ENCODE results near the gene SMIM22.

Gene SMIM22

DNA sequence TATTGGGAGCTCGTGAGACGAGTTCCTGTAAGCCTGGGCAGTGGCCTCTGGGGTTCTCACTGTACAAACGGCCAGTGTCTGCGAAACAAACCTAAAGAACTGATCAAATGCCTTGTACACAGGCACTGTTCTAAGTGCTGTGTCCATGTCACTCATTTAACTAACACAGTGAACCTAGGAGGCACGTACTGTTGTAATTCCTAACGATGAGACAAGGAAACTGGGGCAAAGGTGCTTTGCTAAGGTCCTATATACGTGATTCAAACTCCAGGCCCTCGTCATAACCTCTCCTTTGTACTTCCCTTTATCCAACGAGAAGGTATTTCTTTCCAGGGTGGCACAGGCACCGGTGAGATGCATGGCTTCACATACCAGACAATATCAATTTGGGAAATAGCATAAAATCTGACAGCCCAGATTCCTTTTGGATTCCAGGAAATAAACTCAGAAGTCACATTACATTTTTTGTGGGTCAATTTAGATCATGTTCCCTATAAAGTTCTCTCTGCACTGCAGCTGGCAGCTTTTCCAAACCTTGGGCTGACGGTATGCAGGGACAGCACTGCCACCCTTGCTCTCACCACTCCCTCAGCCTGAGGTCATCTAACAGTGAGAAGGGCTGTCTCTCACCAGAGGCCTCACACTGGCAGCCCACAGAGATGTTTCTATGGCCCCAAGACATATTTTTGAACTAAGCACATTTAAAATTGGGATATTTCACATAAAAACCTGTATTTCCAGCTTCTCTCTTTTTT, 33.6 kb downstream of the SMIM22 start:
- no peak for DNase-seq

DNA sequence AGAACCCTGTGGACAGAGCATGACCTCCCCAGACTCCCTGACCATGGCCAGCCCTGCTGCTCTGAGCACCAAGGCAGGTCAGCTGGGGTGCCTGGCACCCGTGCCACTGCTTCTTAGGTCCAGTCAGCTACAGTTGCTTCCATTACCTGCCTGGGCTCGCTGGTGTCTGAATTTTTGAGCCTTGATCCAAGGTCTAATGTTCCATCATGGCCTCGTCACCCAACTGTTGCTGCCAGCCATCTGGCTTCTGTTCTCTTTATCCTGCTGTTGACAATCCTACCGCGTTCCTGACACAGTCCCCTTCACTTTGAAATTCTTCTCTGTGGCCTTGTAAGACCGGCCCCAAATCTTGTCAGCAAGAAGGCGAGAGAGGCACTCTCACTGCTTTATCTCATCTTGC, 35.2 kb downstream of the SMIM22 start:
- no peak for DNase-seq

DNA sequence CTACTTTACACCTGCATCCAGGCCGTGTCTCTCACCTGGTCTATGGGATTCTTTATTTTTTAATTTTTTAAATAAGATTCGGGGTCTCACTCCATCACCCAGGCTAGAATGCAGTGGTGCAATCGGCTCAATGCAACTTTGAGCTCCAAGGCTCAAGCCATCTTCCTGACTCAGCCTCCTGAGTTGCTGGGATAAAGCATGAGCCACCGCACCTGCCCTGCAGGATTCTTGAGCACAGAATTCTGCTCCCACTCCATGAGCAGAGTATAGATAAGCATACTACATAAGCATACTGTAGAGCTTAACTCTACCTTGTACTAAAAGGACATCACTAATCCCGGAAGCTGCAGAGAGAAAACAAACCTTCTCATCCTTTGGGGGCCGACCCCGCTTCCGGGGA, 36.4 kb downstream of the SMIM22 start:
- no peak for DNase-seq

DNA sequence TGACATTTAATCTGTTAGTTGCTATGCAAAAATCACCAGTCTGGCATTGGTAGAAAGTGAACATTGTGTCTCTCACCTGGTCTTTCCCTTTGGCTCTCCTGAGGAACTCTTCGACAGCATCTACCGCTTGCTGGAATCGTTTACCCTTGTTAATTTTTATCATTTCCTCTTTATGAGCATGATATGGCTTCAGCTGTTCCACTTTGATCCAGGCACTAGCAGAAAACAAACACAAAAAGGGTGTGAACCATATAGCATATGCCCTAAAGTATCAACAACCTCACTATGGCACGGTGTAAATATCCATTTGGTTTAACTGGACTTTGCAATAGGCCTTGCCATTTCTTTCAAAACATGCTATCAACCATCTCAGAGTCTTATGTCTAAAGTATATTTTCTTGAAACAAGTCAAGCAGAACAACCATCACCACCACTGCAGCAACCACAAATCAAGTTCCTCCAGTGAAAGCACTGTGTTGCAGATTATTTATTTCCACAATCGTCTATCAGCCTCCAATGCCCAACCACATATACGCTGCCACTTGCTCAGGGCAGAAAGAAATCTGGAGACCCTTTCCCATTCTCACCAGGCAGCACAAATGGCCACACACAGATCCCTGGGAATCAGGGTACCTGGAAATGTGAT, 37.7 kb downstream of the SMIM22 start:
- no peak for DNase-seq

DNA sequence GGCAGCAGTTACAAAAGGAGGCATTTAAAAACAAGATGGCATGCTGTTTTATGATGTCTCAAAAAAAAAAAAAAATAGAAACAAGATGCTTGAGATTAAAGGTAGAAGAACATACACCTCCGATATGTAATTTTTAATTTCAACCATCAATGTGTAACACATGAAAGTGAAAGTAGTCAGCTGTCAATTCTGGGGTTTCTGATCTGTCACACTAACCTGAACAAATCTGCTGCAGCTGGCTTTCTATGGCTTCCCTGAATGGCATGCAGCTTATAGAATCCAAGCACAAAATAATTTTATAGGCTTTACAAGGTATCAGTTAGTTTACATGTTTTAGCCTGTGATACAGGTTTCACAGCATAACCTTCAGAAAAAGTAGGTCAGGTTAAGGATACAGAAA, 38.4 kb downstream of the SMIM22 start:
- no peak for DNase-seq

DNA sequence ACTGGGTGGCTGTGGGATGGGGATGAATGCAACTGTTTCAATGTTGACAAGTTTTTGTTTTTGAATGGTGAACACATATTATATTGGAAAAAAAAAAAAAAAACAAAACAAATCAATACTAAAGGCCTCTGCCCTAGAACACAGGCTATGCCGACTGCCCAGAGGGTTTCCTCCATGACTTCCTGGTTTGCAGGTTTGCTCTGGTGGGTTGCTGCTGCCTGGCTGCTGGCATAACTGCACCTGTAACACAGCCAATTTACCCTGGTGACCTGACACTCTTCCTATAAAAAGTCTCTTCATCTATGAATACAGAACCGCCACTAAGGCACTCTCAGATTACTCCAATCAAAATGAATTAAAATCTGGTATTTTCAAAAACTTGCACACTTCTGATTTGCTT, 41.6 kb downstream of the SMIM22 start:
- DNase-seq: no peak

DNA sequence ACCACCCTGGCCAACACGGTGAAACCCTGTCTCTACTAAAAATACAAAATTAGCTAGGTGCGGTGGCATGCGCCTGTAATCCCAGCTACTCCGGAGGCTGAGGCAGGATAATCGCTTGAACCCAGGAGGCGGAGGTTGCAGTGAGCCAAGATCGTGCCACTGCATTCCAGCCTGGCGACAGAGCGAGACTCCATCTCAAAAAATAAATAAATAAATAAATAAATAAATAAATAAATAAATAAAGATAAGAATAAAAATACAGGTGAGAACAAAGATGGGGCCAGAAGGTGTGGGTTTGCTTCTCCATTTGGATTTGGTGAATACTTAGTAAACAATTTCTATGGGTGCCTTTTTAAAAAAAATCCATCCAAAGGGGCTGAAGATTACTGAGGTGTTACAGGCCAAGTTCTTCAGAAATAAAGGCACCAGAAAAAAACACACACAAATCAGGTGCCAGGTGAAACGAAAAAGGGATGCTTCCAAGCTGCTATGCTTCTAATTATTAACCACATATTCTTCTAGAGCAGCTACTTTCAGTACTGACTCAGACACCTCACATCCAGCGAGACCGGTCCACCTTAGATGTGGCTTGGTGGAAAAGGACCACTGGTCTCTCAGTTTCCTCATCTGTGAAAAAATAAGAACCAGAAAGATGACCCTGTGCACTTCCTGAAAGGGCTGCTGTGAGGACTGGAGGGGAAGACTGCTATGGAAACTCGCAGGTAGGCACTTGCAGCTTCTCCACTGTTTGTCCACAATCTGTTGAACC, 42.7 kb downstream of the SMIM22 start:
- no peak for DNase-seq

DNA sequence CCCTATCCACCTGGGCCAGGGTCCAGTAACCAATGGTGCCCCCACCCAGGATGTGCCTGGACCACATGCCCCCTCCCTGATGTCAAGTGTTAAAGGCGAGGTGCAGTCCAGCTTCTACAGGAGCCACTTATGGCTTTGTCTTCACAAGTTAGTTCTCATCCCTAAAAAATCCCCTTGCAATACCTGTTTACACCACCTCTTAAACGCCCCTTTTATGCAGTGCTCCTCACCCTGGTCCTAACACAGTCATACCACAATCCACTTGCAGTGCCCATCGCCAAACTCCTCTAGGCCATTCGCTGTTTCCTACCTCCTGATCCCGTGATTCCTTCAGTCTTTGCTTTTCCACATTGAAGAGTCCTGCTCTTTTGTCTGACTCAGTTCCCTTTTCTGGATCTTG, 44.8 kb downstream of the SMIM22 start:
- no peak for DNase-seq

DNA sequence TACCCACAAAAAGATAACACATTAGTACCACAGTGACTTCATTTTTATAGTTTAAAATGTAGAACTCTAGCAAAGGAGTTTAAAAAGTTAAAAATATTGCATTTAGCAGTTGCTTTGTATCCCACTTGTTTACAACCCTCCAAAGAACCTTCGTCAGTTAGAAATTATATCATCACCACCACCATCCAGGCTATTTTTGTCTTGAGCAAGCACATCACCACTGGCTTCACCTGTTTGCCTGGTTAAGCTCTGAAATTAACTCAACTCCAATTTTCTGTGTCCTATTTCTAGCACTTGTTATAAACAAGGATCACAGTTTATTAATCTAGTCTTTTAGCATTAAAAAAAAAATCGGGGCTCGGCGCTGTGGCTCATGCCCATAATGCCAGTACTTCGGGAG, 45.8 kb downstream of the SMIM22 start:
- DNase-seq: no peak
